ENCODE measurements around the gene SLC6A4.

DNA sequence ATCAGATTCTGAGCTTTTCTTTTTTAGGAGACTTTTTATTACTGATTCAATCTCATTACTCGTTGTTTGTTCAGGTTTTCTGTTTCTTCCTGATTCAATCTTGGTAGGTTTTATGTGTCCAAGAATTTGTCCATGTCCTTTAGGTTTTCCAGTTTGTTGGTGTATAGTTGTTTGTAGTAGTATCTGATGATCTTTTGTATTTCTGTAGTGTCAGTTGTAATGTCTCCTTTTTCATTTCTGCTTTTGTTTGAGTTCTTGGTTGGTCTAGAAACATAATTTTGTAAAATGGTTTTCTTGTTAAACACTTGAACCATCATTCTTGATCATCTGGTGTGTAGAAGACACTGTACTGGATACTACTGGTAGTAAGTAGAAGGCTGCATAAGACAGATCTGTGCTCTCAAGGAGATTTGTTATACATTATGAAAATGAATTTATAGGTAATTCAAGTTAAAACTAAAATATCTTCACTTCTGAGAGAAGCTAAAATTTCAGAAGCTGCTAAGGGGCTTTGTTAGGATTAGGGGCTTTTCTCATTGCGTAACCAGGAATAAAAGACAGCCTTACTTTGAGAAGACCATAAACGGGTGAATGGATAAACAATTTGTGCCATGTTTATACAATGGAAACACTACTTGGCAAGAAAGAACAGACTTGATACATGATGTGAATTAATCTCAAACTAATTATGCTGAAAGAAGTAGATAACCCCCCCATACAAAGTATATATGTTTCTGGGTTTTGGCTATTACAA, 74.9 kb downstream of the SLC6A4 start:
- no peak for TF ChIP-seq SP1 (IDR thresholded peaks at IDR 0.05)
- TF ChIP-seq, protein P1, sequence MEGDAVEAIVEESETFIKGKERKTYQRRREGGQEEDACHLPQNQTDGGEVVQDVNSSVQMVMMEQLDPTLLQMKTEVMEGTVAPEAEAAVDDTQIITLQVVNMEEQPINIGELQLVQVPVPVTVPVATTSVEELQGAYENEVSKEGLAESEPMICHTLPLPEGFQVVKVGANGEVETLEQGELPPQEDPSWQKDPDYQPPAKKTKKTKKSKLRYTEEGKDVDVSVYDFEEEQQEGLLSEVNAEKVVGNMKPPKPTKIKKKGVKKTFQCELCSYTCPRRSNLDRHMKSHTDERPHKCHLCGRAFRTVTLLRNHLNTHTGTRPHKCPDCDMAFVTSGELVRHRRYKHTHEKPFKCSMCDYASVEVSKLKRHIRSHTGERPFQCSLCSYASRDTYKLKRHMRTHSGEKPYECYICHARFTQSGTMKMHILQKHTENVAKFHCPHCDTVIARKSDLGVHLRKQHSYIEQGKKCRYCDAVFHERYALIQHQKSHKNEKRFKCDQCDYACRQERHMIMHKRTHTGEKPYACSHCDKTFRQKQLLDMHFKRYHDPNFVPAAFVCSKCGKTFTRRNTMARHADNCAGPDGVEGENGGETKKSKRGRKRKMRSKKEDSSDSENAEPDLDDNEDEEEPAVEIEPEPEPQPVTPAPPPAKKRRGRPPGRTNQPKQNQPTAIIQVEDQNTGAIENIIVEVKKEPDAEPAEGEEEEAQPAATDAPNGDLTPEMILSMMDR (IDR thresholded peaks at IDR 0.05; ENCODE audit: low read depth, low read length, missing input control): no peak
- no peak for TF ChIP-seq YY1 (IDR thresholded peaks at IDR 0.05)
- TF ChIP-seq TAF1 (conservative IDR thresholded peaks at IDR 0.05): no peak
- TF ChIP-seq RAD21 (IDR thresholded peaks at IDR 0.05): no peak
- TF ChIP-seq EGR1 (IDR thresholded peaks at IDR 0.05; ENCODE audit: low read depth in 2 of 2): no peak
- TF ChIP-seq JUND (IDR thresholded peaks at IDR 0.05): no peak
- TF ChIP-seq, protein P2, sequence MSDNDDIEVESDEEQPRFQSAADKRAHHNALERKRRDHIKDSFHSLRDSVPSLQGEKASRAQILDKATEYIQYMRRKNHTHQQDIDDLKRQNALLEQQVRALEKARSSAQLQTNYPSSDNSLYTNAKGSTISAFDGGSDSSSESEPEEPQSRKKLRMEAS (IDR thresholded peaks at IDR 0.05): no peak
- TF ChIP-seq, protein P3, sequence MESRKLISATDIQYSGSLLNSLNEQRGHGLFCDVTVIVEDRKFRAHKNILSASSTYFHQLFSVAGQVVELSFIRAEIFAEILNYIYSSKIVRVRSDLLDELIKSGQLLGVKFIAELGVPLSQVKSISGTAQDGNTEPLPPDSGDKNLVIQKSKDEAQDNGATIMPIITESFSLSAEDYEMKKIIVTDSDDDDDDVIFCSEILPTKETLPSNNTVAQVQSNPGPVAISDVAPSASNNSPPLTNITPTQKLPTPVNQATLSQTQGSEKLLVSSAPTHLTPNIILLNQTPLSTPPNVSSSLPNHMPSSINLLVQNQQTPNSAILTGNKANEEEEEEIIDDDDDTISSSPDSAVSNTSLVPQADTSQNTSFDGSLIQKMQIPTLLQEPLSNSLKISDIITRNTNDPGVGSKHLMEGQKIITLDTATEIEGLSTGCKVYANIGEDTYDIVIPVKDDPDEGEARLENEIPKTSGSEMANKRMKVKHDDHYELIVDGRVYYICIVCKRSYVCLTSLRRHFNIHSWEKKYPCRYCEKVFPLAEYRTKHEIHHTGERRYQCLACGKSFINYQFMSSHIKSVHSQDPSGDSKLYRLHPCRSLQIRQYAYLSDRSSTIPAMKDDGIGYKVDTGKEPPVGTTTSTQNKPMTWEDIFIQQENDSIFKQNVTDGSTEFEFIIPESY (IDR thresholded peaks at IDR 0.05): no peak

Measured in liver (tissue), 3 donors.